Stomach (tissue), 4 donors: ENCODE results near the gene IKBKG.

Experiments
- CTCF ChIP-seq, 7 experiments: fragments of 450-650 bp in 4 of 7; fragments of 200-600 bp in 3 of 7; sonication (generic) in 3 of 7; IDR thresholded peaks; one replicate each; pipeline ENCODE4 v1.5.1; 2016 to 2019; ENCODE audit warnings: antibody characterized with exemption in 7 of 7, control low read depth in 2 of 7, mild to moderate bottlenecking in 1 of 7
- EP300 ChIP-seq: sonication (generic); formaldehyde crosslinking; IDR thresholded peaks from one replicate; pipeline ENCODE4 v1.6.1; 2017; ENCODE audit warnings: antibody characterized with exemption
- POLR2A ChIP-seq, 4 donors: fragments of 450-650 bp; IDR thresholded peaks; one replicate each; pipeline ENCODE4 v1.6.1; 2016; ENCODE audit warnings: antibody characterized with exemption in 4 of 4, control low read depth in 2 of 4, mild to moderate bottlenecking in 1 of 4, moderate library complexity in 1 of 4
- POLR2AphosphoS5 ChIP-seq, 3 donors: sonication (generic); formaldehyde crosslinking; IDR thresholded peaks; one replicate each; pipeline ENCODE4 v1.6.1; 2016; ENCODE audit warnings: antibody characterized with exemption in 3 of 3

- TF ChIP-seq CTCF (IDR thresholded peaks at IDR 0.05) (no peak), POLR2AphosphoS5 (IDR thresholded peaks at IDR 0.05) (no peak), POLR2A (IDR thresholded peaks at IDR 0.05) (no peak), EP300 (no peak)
These were observed 21.6 kb upstream of the IKBKG start for GRCh38 chrX:154525606-154526490.
